Ovary (tissue), 9 donors: ENCODE measurements around the gene PTPRN2. TPM values are rescaled to one million over a fixed set of nuclear protein-coding genes. Genes with fewer than 3 reads are reported as not detected.
A peak's percentile ranks its signal among the peaks of the same experiment; 100 is the strongest.

ENCODE experiments used
- DNase-seq, 5 donors: peaks; one replicate each; pipeline ENCODE4 v3.0.0-alpha.2; 2019 to 2020
- H3K27ac ChIP-seq, 2 donors: fragments of 200-600 bp; one replicate each; pipeline versions ENCODE4 v1.5.1 to v1.8.0; 2019 to 2022
- H3K27me3 ChIP-seq: fragments of 200-600 bp; one replicate; pipeline ENCODE4 v1.8.0; 2022
- H3K36me3 ChIP-seq: fragments of 200-600 bp; sonication (generic); one replicate; pipeline ENCODE4 v1.5.1; 2019
- H3K4me1 ChIP-seq: one replicate; pipeline ENCODE4 v1.8.1; 2013; ENCODE audit warnings: mild to moderate bottlenecking, moderate library complexity; ENCODE audit not compliant: insufficient read depth
- H3K4me3 ChIP-seq: fragments of 200-600 bp; sonication (generic); one replicate; pipeline ENCODE4 v1.5.1; 2017
- H3K9me3 ChIP-seq, 2 donors: fragments of 200-600 bp in 1 of 2; sonication (generic) in 1 of 2; one replicate each; pipeline versions ENCODE4 v1.5.1 to v1.8.1; 2013 to 2019; ENCODE audit warnings: mild to moderate bottlenecking in 1 of 2, moderate library complexity in 1 of 2
- CTCF ChIP-seq, 3 donors: fragments of 450-650 bp in 2 of 3; fragments of 200-600 bp in 1 of 3; IDR thresholded peaks; one replicate each; pipeline versions ENCODE4 v1.5.1 to v1.8.0; 2016 to 2022; ENCODE audit warnings: antibody characterized with exemption in 3 of 3, mild to moderate bottlenecking in 1 of 3
- EP300 ChIP-seq: sonication (generic); formaldehyde crosslinking; IDR thresholded peaks from one replicate; pipeline ENCODE4 v1.6.1; 2017; ENCODE audit warnings: antibody characterized with exemption
- POLR2A ChIP-seq: fragments of 450-650 bp; IDR thresholded peaks from one replicate; pipeline ENCODE4 v1.6.1; 2017; ENCODE audit warnings: antibody characterized with exemption, mild to moderate bottlenecking, moderate library complexity
- WGBS, 3 donors: extraction: QIAGEN DNeasy Blood & Tissue Kit in 1 of 3; methylation state at CpG; one replicate each; pipeline versions ENCODE4 v1.1.5 to v1.1.7; 2013 to 2017; 5-methylcytosine and 5-hydroxymethylcytosine counted together
- intact Hi-C, 4 donors: fragments of 100-400 bp; cut with DNase I; formaldehyde crosslinking; loops; one replicate each; pipeline versions ENCODE4 v1.11.0 to v1.15.1; 2022 to 2023
- polyA plus RNA-seq, 2 donors: library from polyadenylated mRNA; stranded (reverse); fragments of 200-250 nt in 1 of 2; fragments of 350-450 nt in 1 of 2; fragmentation: Illumina TruSeq in 1 of 2; extraction: RNeasy Lipid Tissue Mini Kit (QIAGEN cat#74804) in 1 of 2; gene quantifications; one replicate each; pipeline ENCODE4 v1.2.3, GENCODE V29; 2013 to 2014
- total RNA-seq, 7 donors: library from RNA; depleted of rRNA in 2 of 7; stranded (reverse); fragments of >200 nt in 2 of 7; fragmentation: NEBNext Ultra II Directional in 3 of 7; extraction: Animal tissue kit (Norgen Biotek cat#: 25700) in 3 of 7; gene quantifications; one replicate each; pipeline versions ENCODE4 v1.1.0 to v1.2.4, GENCODE V29; 2016 to 2023
- donor health status: DM: no; HTN: no; CAD: no; lungs with moderate emphysema.
- donor health status: DM: no; HTN: no; CAD: no.
- donor health status: Bipolar disorder and iron deficiency.
- donor health status: DM: yes; HTN: yes; CAD: no.
- donor health status: DM: no; HTN: no; CAD: no.
- donor health status: DM: yes; HTN: yes; CAD: no.

Gene PTPRN2
- total and polyA plus RNA-seq, 9 donors = 3.5 to 11.1 (median 5.9) TPM

DNA sequence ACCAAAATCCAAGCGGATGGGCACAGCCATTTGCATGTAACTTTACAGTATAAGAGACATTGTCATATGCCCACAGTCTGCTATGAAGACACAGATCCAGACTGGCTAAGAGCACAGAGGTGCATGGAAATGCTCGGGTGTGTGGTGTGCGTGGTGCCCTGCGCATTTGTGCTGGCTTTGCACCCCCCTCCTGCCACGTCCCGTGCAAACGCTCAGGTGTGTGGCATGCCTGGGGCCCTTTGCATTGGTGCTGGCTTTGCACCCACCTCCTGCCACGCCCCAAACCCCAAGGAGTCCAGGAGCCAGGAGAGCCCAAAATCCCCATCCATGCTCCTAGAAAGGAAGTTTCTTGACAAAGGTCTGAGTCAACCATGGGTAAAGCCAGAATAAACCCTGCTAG is 306.2 kb downstream of the PTPRN2 start:
- Histone ChIP-seq H3K36me3 (no peaks in the 10 kb centered on the region), H3K27me3 (no peaks in the 10 kb centered on the region), H3K27ac (no peak overlapping the region), H3K9me3 (no peaks in the 10 kb centered on the region), H3K4me1 (no peaks in the 10 kb centered on the region), H3K4me3 (no peak overlapping the region)
- TF ChIP-seq CTCF (IDR thresholded peaks at IDR 0.05) (no peak), POLR2A (no peak), EP300 (no peak)
- intact Hi-C loops = no loop called here
- peak in 1 of 5 donors; percentile 9 for DNase-seq
- WGBS, 3 donors = 82 to 89% (median 83%) methylated on average over 8 of the region's 8 CpGs

DNA sequence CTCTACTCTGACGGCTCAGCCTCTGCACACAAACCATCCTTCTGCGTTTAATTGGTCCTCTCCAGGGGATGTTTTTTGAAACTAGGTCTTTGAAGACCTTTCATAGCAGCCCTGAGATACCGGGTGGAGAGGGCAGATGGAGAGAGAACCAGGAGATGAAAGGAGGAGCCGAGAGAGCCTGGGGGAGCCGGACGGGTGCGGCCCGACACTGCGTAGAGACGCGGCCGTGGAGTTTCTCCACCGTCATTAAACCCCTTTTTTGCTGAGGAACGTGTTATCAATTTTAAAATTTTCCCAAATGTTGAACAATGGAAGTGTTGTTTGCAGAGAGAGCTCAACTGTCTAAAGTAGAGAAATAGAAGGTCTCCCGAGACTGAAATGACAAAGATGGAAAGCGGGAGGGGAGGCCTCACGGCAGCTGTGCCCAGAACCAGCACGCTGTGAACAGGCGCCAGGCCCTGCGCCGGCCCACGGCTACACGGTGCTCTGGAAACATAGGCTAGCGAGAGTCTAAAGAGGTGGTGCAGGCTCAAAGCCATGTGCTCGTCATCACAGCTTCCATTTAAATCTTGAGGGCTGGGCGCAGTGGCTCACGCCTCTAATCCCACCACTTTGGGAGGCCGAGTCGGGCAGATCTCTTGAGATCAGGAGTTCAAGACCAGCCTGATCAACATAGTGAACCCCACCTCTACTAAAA is 307.0 kb downstream of the PTPRN2 start:
- TF ChIP-seq CTCF (IDR thresholded peaks at IDR 0.05) (no peak), POLR2A (no peak), EP300 (no peak)
- no peaks in the 10 kb centered on the region for H3K27me3 ChIP-seq
- no peaks in the 10 kb centered on the region for H3K36me3 ChIP-seq
- no peaks in the 10 kb centered on the region for H3K9me3 ChIP-seq
- intact Hi-C loops = no loop called here
- peak in 1 of 5 donors; percentile 12 for DNase-seq
- no peaks in the 10 kb centered on the region for H3K4me1 ChIP-seq
- WGBS, 3 donors = 87 to 89% (median 88%) methylated on average over 29 of the region's 29 CpGs
- H3K4me3 ChIP-seq = no peak overlapping the region
- no peak overlapping the region for H3K27ac ChIP-seq

GRCh38 chr7:158279539-158280447 is 307.8 kb downstream of the PTPRN2 start:
- H3K4me1 ChIP-seq = no peaks in the 10 kb centered on the region
- intact Hi-C loops = no loop called here
- peak in 2 of 5 donors; percentile 6 to 7 for DNase-seq
- no peak overlapping the region for H3K27ac ChIP-seq
- no peaks in the 10 kb centered on the region for H3K9me3 ChIP-seq
- no peaks in the 10 kb centered on the region for H3K36me3 ChIP-seq
- no peak overlapping the region for H3K4me3 ChIP-seq
- 73 to 87% (median 86%) methylated on average over 44 to 53 of the region's 53 CpGs for WGBS, 3 donors
- no peak for TF ChIP-seq EP300
- TF ChIP-seq CTCF (IDR thresholded peaks at IDR 0.05) = no peak
- TF ChIP-seq POLR2A = no peak
- H3K27me3 ChIP-seq = no peaks in the 10 kb centered on the region

DNA sequence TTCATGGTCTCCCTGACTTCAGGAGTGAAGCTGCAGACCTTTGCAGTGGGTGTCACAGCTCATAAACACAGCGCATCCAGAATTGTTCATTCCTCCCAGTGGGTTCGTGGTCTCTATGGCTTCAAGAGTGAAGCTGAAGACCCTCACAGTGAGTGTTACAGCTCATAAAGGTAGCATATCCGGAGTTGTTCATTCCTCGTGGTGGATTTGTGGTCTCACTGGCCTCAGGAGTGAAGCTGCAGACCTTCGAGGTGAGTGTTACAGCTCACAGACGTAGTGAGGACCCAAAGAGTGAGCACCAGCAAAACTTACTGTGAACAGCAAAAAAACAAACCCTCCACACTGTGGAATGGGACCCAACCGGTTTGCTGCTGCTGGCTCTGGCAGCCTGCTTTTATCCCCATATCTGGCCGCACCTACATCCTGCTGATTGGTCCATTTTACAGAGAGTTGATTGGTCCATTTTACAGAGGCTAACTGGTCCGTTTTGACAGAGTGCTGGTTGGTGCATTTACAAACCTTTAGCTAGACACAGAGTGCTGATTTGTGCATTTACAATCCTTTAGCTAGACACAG is 308.8 kb downstream of the PTPRN2 start:
- no peaks in the 10 kb centered on the region for H3K4me1 ChIP-seq
- peak in 1 of 5 donors; percentile 6 for DNase-seq
- 61 to 70% (median 65%) methylated on average over 9 of the region's 9 CpGs for WGBS, 3 donors
- no peak overlapping the region for H3K4me3 ChIP-seq
- H3K27ac ChIP-seq = no peak overlapping the region
- no peaks in the 10 kb centered on the region for H3K9me3 ChIP-seq
- intact Hi-C loops = no loop called here
- H3K36me3 ChIP-seq = no peaks in the 10 kb centered on the region
- TF ChIP-seq CTCF (IDR thresholded peaks at IDR 0.05) = no peak
- TF ChIP-seq EP300 = no peak
- TF ChIP-seq POLR2A = no peak
- H3K27me3 ChIP-seq = no peaks in the 10 kb centered on the region
